ENCODE data around the gene DYSF.

The DYSF gene

DNA sequence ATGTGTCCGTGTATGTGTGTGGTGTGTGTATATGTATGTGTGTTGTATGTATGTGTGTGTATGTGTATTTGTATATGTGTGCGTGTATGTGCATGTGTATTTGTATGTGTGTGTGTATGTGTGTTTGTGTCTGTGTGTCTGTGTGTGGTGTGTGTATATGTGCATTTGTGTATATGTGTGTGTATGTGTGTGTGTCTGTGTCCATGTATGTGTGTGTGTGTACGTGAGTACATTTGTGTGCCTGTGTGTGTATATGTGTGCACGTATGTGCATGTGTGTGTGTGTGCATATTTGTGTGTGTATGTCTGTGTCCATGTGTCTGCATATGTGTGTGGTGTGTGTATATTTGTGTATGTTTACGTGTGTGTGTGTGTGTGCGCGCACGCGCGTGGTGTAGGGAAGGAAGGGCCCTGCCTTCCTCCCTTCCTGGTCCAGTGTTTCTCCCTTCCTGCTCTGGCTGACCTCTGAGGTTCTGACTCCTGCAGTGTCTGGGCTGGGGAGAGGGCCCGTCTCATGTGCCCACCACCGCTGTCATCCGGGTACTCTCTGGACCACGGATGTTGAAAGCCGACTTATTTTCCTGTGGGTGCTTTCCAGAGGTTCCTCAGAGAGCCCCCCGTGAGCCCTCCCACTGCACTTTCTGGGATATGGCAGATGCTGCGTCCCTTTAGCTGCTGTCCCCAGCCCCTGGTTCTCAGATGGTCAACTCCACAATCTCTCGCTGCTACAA, 209.5 kb downstream of the DYSF start:
- DNase-seq: no peak

DNA sequence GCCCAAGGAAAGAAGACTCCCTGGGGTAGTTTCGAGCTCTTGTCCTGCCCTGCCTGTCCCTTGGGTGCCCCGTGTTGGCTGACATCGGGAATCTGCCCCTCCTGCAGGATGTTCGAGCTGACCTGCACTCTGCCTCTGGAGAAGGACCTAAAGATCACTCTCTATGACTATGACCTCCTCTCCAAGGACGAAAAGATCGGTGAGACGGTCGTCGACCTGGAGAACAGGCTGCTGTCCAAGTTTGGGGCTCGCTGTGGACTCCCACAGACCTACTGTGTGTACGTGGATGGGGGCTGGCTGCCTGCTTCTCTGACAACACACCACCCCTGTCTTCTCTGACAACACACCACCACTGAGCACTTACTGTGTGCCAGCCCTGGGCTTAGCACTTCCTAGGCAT, 210.8 kb downstream of the DYSF start:
- DNase-seq: no peak

DNA sequence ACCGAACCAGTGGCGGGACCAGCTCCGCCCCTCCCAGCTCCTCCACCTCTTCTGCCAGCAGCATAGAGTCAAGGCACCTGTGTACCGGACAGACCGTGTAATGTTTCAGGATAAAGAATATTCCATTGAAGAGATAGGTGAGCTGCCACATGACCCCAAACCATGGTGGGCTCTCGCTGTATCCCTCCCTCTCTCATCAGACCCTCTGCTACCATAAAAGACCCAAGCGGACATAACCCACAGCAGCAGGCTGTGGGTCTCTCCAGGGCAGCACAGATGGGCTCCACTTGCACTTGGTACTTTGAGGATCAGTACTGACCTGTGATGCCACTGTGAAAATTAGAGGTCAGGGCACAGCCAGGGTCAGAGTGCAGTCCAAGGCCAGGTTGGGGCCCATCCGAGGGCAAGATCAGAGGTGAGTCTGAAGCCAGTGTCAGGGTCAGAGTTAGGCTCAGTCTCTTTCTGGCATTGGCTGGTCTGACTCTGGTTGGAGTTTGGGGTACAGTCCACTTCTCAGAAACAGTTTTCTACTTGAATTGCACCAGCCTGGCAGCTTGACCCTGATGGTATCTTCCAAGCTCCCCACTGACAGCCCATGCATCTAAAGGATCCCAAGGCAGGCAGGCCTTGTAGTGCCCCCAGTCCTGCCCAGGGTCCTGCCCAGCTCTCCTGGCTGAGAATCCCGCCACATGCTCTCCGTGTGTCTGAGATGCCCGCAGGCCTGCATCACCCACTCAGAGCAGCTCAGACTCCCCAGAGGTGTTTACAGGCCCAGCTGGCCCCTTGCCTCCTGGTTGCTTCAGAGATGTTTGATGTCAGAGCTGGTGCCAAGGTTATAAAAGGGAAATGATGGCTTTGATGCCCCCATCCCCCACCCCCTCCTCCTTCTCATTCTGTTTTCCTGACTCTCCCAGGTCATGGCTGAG, 212.1 kb downstream of the DYSF start:
- no peak for DNase-seq

DNA sequence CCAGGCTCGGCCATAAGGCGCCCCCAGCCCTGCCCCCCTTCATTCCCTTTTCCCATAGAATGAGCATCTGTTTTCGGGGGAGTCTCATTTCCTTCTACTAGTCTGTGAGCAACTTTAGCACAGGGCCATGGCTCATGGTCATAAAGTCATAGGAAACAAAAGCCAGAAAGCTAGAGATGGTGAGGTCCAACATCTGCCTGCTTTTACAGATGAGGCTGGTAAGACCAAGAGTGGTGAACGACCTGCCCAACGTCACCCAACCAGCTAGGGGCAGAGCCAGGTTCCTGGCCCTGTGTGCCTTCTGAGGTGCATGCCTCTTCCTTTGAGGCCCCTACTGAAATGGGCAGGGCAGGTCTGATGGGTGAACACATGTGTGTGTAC, 212.7 kb downstream of the DYSF start:
- no peak for DNase-seq

DNA sequence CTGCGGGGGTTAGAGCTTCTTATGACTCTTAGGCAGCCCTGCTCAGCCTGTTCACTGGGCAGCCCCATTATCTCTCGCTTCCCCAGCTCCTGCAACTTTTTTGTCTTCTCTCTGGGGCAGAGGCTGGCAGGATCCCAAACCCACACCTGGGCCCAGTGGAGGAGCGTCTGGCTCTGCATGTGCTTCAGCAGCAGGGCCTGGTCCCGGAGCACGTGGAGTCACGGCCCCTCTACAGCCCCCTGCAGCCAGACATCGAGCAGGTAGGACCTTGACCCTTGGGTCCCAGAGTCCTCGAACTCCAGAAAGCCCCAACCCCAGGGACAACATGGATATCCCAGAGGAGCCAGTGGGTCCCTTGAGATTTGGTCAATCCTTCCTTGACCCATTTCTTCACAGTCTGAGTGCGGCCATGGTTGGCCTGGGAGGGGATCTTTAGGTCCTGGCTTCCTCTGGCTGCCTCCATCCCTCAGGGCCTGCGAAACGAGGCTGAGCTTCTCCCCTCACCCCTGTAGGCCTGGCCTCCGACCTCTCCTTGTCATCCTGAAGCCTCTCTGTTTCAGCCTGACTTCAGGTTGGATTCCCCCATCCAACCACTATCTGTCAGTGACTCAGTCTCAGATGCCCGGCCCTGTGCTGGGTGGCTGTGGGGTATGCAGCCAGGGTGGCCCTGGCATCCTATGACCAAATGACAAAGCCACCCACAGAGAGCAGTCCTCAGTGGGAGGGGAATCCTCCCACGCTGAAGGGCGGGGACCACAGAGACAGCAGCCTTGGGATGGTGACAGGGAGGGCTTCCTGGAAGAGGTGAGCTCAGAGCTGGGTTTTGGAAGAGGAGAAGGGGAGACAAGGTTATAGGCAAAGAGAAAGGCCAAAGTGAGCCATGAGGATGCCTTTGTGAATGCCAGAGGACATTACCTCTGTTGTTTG, 214.2 kb downstream of the DYSF start:
- DNase-seq: no peak

DNA sequence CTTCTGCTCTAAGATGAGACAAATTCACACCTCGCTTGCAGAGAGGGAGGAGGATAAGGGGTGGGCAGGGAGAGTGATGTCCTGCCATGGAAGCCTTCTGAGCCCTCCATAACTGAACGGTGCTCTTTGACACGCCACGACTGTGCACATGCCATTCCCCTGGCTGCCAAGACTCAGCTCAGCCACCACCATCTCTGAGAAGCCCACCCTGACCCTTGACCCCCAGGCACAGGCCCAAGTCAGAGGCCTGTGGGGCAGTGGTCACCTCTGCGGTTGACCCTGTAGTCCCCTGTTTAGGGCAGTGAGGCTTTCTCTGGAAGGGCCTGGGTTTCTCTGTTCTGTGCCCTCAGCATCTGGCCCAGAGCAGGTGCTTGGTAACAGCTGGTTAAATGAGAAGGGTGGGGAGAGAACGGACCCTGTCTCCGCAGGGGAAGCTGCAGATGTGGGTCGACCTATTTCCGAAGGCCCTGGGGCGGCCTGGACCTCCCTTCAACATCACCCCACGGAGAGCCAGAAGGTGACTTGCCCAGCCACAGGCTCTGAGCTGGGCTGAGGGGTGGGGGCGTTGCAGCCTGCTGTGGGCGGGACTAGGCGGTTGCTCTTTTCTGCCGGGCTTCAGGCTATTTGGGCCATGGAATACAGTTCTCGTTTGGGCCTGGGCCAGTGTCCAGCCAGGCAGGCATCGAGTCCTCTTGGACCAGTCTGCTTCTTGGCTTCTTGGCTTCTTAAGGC, 215.1 kb downstream of the DYSF start:
- DNase-seq: no peak

DNA sequence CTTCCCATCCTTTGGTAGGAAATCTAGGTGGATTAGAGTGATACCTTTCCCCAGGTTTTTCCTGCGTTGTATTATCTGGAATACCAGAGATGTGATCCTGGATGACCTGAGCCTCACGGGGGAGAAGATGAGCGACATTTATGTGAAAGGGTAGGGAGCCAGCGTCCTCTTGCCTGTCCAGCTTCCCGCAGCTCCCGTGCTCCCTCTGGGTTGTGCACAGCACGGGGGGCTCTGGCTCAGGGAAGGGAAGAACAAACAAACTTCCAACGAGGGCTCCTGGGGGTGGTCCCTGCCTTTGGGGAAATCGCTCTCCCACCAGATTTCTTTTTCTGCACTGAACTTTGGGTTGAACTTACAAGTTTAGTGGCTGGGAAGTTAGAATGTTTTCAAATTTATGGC, 215.7 kb downstream of the DYSF start:
- no peak for DNase-seq

DNA sequence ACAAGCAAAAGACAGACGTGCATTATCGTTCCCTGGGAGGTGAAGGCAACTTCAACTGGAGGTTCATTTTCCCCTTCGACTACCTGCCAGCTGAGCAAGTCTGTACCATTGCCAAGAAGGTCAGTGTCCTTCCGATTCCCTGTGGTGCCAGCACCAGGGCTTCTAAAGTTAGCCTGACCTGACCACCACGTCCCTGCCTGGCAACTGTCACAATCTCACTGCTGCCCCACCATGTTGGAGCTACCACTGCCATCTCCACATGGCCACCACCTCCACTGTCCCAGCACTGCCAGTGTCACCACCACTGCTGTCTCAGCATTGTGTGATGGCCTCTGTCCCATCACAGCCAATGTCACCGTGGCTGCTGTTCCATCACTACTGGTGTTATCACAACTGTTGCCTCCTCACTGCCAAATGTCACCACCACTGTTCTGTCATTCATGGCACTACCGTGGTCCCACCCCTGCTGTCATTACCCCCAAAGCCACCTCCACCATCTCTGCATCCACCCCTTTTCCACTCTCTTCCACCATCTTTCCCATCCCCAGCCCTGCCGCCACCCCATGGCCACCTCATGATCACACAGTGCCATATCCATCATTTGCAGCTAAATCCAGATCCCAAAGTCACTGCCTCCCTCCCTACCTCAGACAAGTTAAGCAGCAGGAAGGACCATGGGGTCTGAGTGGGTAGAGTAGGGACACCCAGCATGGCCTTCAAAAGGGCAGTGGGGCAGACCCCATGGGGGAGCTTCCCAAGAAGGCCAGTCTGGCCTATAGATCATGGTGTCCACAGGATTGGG, 216.5 kb downstream of the DYSF start:
- DNase-seq: no peak

DNA sequence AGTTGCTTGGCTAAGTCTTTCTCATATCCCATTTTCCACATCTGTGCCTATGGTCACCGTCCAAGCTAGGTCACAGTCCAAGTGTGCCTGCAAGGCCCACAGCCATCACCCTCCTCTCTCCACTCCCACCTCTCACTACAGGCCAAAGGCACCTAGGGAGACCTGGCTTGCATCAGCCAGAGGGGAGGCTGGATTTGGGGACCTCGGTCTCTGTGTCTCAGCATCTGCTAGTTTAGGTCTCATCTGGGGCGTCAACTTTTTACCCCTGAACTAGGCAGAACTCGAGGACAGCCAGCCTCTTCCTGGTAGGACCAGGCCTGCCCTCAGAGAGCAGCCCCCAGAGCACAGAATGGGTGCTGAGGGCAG, 217.1 kb downstream of the DYSF start:
- DNase-seq: no peak

DNA sequence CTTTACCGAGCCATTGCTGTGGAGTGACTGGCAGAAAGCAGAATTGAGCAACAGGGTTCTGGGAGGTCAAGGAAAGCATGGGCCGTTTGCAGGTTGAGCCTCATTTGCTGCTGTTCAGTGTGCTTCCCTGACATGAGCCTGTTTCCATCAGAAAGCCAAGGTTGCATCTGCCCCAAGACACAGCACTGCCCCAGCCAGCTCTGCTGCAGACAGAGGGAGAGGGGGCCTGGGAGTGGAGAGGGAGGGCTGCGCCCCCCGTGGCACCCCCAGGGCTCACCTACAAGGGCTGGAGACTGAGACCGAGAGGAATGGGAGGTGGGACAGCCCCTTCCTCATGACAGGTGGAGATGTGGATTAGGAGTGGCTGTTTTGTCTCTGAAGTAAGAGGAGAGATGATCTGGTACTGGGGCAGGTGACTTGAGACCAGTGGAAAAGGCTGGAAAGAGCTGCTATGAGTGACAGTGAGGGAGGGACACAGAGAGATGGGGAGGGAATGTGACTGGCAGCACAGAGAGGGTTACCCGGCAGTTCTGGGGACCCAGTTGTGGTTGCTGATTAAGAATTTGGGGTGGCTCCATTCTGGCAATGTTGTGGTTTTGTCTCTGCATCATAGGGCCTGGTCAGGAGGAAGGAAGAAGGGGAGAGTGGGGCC, 218.0 kb downstream of the DYSF start:
- no peak for DNase-seq

DNA sequence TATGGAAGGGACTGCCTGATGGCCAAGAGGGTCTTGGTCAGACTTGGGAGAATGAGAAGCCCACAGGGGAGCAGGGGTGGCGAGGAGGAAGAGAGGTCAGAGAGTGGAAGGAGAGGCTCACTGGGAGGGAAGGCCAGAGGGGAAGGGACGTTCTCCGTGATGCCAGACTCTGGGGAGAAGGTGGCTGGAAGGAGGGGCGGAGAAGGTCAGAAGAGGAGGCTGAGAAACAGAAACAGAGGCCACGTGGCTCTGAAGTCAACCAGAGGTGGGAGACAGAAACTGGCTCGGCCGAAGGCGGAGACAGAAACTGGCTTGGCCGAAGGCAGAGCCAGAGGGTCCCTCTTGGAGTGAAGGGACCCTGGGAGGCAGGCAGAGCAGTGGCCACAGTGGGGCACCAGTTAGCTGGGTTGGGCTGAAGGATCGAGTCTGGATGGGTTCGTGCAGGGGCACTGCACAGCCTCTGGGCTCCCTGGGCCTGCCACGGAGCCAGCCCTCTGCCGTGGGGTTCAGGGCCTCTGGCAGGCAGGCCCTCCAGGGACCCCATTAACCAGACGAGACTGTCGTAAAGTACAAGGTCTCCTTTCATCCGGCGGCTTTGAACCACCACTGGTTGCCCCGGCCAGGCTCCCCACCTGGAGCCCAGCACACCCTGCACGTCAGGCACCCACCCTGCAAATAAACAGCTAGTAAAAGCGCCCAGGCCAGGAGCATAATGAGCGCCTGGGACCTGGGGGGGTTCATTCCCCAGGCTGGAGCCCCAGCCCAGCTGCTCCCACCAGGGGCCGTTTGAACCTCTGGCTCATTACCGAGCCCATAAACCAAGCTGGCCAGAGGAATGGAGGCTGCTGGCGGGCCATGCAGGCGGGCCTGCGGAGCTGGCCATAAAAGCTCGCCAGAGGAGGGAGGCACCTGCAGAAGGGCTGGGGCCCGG, 218.8 kb downstream of the DYSF start:
- no peak for DNase-seq

DNA sequence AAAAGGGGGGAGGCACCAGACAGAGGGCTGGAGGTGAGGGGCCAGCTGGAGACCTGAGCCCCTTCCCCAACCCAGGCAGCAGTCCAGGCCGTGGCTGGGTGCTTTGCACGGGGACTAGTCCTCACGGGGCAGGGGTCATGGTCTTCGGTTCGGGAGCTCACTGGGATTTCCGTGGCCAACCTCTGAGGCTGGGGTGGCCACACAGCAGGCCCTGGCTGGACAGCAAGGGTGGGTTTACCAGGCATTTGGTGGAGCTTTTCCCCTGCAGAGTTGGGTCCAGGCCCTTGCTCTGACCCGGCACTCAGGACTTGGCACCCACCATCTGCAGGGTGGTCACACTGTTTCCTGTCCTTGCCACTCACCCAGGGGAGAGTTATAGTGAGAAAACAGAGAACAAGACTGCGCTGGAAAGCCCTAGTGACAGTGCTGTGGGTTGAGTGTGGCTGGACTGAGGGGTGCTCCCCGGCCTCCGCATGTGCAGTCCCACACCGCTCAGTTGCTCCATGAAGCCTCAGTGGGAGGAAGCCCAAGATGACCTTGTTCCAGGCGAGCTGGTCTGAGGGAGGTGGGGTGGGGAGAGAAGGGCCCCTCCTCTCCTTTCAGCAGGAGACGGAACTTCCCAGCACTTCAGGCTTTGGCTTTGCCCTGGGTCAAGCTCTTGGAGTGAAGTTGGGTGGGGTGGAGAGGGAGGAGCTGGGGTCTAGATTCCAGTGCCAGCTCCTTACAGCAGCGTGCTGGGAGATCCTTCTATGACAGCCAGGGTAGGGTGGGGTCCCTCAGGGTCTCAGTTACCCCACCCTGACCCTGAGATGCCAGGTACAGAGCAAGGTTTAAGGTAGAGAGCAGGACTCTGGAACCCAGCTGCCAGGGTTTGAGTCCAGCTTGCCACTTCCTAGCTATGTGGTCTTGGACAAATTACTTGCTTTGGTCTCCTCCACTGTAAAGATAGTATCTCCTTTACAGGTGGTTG, 219.8 kb downstream of the DYSF start:
- DNase-seq: no peak

DNA sequence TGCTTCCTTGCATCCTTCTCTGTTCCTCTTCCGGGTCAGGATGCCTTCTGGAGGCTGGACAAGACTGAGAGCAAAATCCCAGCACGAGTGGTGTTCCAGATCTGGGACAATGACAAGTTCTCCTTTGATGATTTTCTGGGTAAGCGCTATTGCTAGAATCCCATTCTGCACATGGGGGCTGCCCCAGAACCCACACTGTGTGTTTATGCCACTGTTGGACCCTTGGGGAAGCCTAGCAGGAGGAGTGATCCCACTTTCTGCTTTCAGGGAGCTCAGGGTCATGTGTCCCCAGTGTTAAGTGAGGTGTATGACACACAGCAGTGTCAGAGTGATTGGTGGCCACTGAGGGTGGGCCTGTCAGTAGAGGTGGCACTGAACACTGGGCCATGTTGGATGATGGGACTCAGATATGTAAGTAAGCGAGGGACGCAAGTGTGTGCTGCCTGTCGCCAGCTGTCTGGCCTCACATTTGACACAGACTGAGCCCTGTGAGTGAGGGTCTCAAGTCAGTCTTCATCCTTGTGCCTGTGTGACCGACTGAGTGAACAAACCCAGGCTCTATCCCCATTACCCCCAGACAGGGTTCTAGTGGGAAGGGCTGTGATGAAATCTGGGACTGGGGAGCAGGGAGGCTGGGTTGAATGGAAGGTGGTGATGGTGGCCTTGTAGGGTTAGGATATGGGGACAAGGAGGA, 220.9 kb downstream of the DYSF start:
- no peak for DNase-seq

DNA sequence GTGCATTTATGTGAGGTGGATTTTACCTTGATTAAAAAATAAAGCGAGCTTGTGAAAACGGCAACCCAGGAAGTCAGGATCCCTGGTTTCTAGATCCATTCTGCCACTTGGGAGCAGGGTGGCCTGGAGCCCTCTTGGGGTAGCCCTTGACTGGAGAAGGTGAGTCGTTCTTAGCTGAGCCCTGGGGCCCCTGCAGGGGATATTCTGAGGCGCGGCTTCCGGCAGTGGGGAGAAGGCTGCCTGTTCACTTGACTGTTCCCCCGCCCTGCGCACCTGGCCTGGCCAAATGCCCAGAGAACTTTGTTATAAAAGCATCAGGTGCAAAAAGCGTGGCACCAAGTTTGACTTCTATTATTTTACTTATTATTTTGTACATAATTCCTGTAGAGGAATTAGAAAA, 221.9 kb downstream of the DYSF start:
- DNase-seq: no peak

DNA sequence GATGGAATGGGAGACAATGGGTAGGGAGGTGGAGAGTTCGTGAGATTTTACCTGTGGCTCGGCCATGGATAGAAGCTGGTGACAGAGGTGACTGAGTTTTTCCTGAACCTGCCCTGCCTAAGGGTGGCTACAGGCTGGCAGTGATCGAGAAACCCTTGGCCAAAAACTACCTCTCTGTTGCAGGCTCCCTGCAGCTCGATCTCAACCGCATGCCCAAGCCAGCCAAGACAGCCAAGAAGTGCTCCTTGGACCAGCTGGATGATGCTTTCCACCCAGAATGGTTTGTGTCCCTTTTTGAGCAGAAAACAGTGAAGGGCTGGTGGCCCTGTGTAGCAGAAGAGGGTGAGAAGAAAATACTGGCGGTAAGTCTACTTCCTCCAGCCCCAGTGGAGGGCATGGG, 225.5 kb downstream of the DYSF start:
- no peak for DNase-seq

DNA sequence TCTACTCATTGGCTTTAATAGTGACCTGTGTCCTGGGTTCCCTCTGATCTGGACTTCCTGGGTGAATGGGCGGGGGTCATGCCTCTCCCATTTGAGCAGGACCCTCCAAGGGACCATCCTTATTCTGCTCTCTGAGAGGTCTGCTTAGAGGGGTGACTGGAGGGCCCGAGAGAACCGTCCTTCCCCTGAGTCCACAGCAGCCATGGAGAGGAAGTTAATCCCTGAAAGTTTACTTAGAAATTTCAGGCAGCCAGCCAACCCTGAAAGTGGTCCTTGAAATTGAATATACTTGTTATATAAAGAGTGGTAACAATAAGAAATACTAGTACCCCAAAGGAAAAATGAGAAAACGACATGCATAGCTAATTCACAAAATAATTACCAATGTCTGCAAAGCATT, 226.1 kb downstream of the DYSF start:
- DNase-seq: no peak

DNA sequence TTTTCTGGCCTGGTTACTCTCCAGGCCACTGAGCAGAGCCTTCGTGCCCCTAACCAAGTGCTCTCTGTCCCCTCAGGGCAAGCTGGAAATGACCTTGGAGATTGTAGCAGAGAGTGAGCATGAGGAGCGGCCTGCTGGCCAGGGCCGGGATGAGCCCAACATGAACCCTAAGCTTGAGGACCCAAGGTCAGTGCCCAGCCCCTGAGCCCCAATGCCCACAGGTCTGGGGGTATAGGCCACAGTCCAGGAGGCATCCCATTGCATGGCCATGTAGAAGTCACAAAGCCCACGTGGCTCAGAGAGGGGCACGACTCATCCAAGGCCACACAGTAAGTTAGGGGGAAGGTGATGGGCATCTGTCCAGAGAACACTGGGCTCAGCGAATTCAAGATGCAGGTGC, 227.6 kb downstream of the DYSF start:
- no peak for DNase-seq

DNA sequence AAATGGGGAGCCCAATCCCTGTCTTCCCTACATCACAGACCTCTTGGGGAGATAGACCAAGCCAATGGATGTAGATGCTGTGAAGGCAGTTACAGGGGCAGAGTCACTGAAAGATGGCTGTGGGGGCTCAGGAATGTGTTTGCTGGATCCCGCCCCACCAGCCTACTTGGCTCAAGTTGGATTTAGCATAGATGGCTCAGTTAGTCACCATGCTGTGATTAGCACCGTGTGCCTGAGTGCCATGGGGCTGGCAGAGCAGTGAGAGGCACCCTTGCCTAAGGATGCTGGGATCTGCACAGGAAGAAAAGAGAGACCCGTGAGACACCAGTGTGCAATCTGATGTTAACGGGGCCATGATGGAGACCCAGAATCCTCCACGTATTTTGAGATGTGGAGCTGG, 228.3 kb downstream of the DYSF start:
- no peak for DNase-seq
